A549 (cell line): Measurements from ENCODE around the gene SLC26A1. TPM values are rescaled to one million over a fixed set of nuclear protein-coding genes. Genes with fewer than 3 reads are reported as not detected.

Source experiments
- ATAC-seq, 2 experiments: fragments of 200-7000 bp in 1 of 2; fragments of >200 bp in 1 of 2; cut with Nextera tagmentation in 1 of 2; cut with Tn5 transposase in 1 of 2; 3 replicates each; pipeline versions ENCODE4 v1.8.0 to v1.9.1; 2018 to 2020; ENCODE audit warnings: mild to moderate bottlenecking in 1 of 2, moderate library complexity in 1 of 2
- CTCF ChIA-PET: fragments of 300-600 bp; sonication (Branson Sonifier 250); formaldehyde crosslinking; extraction: SDS; loops from one replicate; lab custom pipeline; 2021; ENCODE audit warnings: antibody characterized with exemption, inconsistent platforms; lab: Yijun Ruan, JAX
- POLR2A ChIA-PET: fragments of 350-600 bp; formaldehyde crosslinking; extraction: SDS; loops from one replicate; lab custom pipeline; 2021; ENCODE audit warnings: antibody characterized with exemption, inconsistent platforms; lab: Yijun Ruan, JAX
- DNase-seq, 2 experiments: peaks; one replicate each; pipeline versions ENCODE4 v3.0.0 to v3.0.0-alpha.2; 2011 to 2016; ENCODE audit warnings: low read depth in 1 of 2, low spot score in 1 of 2
- FAIRE-seq: peaks from 2 replicates; lab custom pipeline; 2011; peaks lifted over from hg19 to GRCh38; lab: Jason Lieb, UNC
- H3K27ac ChIP-seq, 2 experiments: fragments of >200 bp; sonication (Bioruptor Twin); formaldehyde crosslinking; 3 replicates each; pipeline ENCODE4 v1.5.1; 2016 to 2017
- H3K4me1 ChIP-seq: fragments of >200 bp; sonication (Bioruptor Twin); formaldehyde crosslinking; 3 replicates; pipeline ENCODE4 v1.6.1; 2016
- H3K4me2 ChIP-seq: fragments of >200 bp; sonication (Bioruptor Twin); formaldehyde crosslinking; 3 replicates; pipeline ENCODE4 v1.6.1; 2016
- H3K4me3 ChIP-seq: fragments of >200 bp; sonication (Bioruptor Twin); formaldehyde crosslinking; 3 replicates; pipeline ENCODE4 v1.5.1; 2016
- H3K9me3 ChIP-seq: fragments of >200 bp; sonication (Bioruptor Twin); formaldehyde crosslinking; 3 replicates; pipeline ENCODE4 v1.6.1; 2016
- BCL3 ChIP-seq: fragments of >200 bp; sonication (Bioruptor Twin); formaldehyde crosslinking; IDR thresholded peaks from 3 replicates; pipeline ENCODE4 v1.6.1; 2016
- BHLHE40 ChIP-seq: IDR thresholded peaks from 2 replicates; pipeline ENCODE4 v1.6.1; 2012; ENCODE audit warnings: low read depth, low read length, inconsistent platforms
- CBX8 ChIP-seq: fragments of 200-600 bp; sonication (generic); IDR thresholded peaks from 2 replicates; pipeline ENCODE4 v1.6.1; 2016
- CEBPB ChIP-seq, 2 experiments: fragments of >200 bp in 1 of 2; sonication (Bioruptor Twin) in 1 of 2; formaldehyde crosslinking in 1 of 2; IDR thresholded peaks; 2 replicates each; pipeline ENCODE4 v1.6.1; 2012 to 2016
- EHMT2 ChIP-seq: fragments of 200-600 bp; sonication (generic); IDR thresholded peaks from 2 replicates; pipeline ENCODE4 v1.6.1; 2016; ENCODE audit warnings: antibody characterized with exemption, low read depth, mild to moderate bottlenecking, moderate library complexity
- EP300 ChIP-seq, 2 experiments: fragments of >200 bp; sonication (Bioruptor Twin); formaldehyde crosslinking; IDR thresholded peaks; 2 replicates in 1 of 2; 3 replicates in 1 of 2; pipeline ENCODE4 v1.6.1; 2016 to 2017
- ESRRA ChIP-seq: fragments of 150-350 bp; IDR thresholded peaks from 2 replicates; pipeline ENCODE4 v1.6.1; 2014; ENCODE audit warnings: mild to moderate bottlenecking, low read length, borderline replicate concordance
- HOXA7 ChIP-seq: fragments of 250-450 bp; sonication (Bioruptor Pico); IDR thresholded peaks from 2 replicates; pipeline ENCODE4 v1.5.0; 2020; ENCODE audit warnings: mild to moderate bottlenecking, moderate library complexity
- JUNB ChIP-seq: fragments of >200 bp; sonication (Bioruptor Twin); formaldehyde crosslinking; IDR thresholded peaks from 2 replicates; pipeline ENCODE4 v1.6.1; 2016
- MAZ ChIP-seq: fragments of 150-350 bp; IDR thresholded peaks from 2 replicates; pipeline ENCODE4 v1.6.1; 2014; ENCODE audit warnings: antibody characterized with exemption, low read depth, low read length, borderline replicate concordance
- NFE2L2 ChIP-seq: fragments of 150-350 bp; conservative IDR thresholded peaks from 2 replicates; pipeline ENCODE4 v1.6.1; 2014; ENCODE audit warnings: low read length
- NPAS2 ChIP-seq: fragments of 250-450 bp; sonication (Bioruptor Pico); IDR thresholded peaks from 2 replicates; pipeline ENCODE4 v1.8.0; 2022; ENCODE audit warnings: mild to moderate bottlenecking, moderate library complexity, borderline replicate concordance
- NR3C1 ChIP-seq: fragments of >200 bp; sonication (Bioruptor Twin); formaldehyde crosslinking; IDR thresholded peaks from 3 replicates; pipeline ENCODE4 v1.6.1; 2017
- POLR2AphosphoS2 ChIP-seq: conservative IDR thresholded peaks from 2 replicates; pipeline ENCODE4 v1.6.1; 2012; ENCODE audit warnings: low read length, improper control_type of control experiment, inconsistent platforms
- RAD21 ChIP-seq, 2 experiments: fragments of >200 bp in 1 of 2; sonication (Bioruptor Twin) in 1 of 2; formaldehyde crosslinking in 1 of 2; IDR thresholded peaks in 1 of 2; conservative IDR thresholded peaks in 1 of 2; 2 replicates in 1 of 2; 3 replicates in 1 of 2; pipeline ENCODE4 v1.6.1; 2012 to 2018; ENCODE audit warnings: inconsistent platforms in 1 of 2
- RNF2 ChIP-seq: fragments of 200-600 bp; sonication (generic); IDR thresholded peaks from 2 replicates; pipeline ENCODE4 v1.6.1; 2016; ENCODE audit warnings: low read depth, mild to moderate bottlenecking, antibody characterized with exemption, moderate library complexity, borderline replicate concordance
- ZNF302 ChIP-seq: fragments of 250-450 bp; sonication (Bioruptor Pico); IDR thresholded peaks from 2 replicates; pipeline ENCODE4 v1.9.0; 2021; ENCODE audit warnings: inconsistent platforms, mild to moderate bottlenecking, moderate library complexity
- ZSCAN20 ChIP-seq: fragments of 250-450 bp; sonication (Bioruptor Pico); IDR thresholded peaks from 2 replicates; pipeline ENCODE4 v1.8.0; 2022; ENCODE audit warnings: mild to moderate bottlenecking, moderate library complexity
- WGBS: methylation state at CpG from one replicate; pipeline ENCODE4 v1.1.6; 2017; ENCODE audit errors: missing lambda C conversion rate; 5-methylcytosine and 5-hydroxymethylcytosine counted together
- polyA plus RNA-seq, 4 experiments: library from polyadenylated mRNA; depleted of rRNA in 3 of 4; stranded (reverse); fragments of >200 nt; fragmentation: RNase III in 1 of 4; extraction: RNeasy Plus Mini Kit Qiagen cat#74134 plus additional on column Dnase treatment in 1 of 4; gene quantifications; 2 replicates in 3 of 4; 3 replicates in 1 of 4; pipeline ENCODE4 v1.2.3, GENCODE V29; 2011 to 2017

SLC26A1 gene
- polyA plus RNA-seq, 2 of the 4 experiments (the other 2 are of a cell fraction): 0.23 to 0.61 TPM

GRCh38 chr4:1018147-1019020 is 25.2 kb upstream of the SLC26A1 start:
- POLR2A ChIA-PET: no interaction called here
- CTCF ChIA-PET: no interaction called here
- no peak for TF ChIP-seq CEBPB (IDR thresholded peaks at IDR 0.05)
- no peak for TF ChIP-seq CBX8
- no peak for TF ChIP-seq EHMT2
- TF ChIP-seq ZSCAN20 (CRISPR knock-in tag): no peak
- no peak for DNase-seq
- 95% methylated on average over 9 of the region's 29 CpGs for WGBS
- H3K27ac ChIP-seq: no peak overlapping the region
- H3K4me1 ChIP-seq: no peaks in the 10 kb centered on the region
- ATAC-seq: no peak
- H3K4me3 ChIP-seq: no peak overlapping the region
- no peaks in the 10 kb centered on the region for H3K9me3 ChIP-seq
- FAIRE-seq: no peak
- no peak overlapping the region for H3K4me2 ChIP-seq

GRCh38 chr4:1017706-1018105 is 24.5 kb upstream of the SLC26A1 start:
- Histone ChIP-seq H3K4me1 (no peaks in the 10 kb centered on the region), H3K4me3 (no peak overlapping the region), H3K27ac (no peak overlapping the region), H3K9me3 (no peaks in the 10 kb centered on the region), H3K4me2 (no peak overlapping the region)
- ChIA-PET POLR2A (no interaction called here), CTCF (no interaction called here)
- no peak for FAIRE-seq
- no peak for ATAC-seq
- DNase-seq: no peak
- 91% methylated on average over 11 of the region's 15 CpGs for WGBS
- TF ChIP-seq NR3C1 (no peak), CEBPB (IDR thresholded peaks at IDR 0.05) (no peak), ESRRA (no peak), HOXA7 (CRISPR knock-in tag) (no peak), BCL3 (no peak), POLR2AphosphoS2 (no peak), MAZ (no peak), EHMT2 (no peak), NFE2L2 (no peak), RNF2 (no peak), EP300 (IDR thresholded peaks at IDR 0.05) (no peak), JUNB (no peak)

GRCh38 chr4:1017211-1017610 is 24.0 kb upstream of the SLC26A1 start:
- FAIRE-seq (no peak), DNase-seq (no peak), ATAC-seq (no peak)
- CTCF ChIA-PET: no interaction called here
- no peak for TF ChIP-seq JUNB
- no peak for TF ChIP-seq RAD21 (conservative IDR thresholded peaks at IDR 0.05 in 1 of 2, IDR thresholded peaks at IDR 0.05 in 1 of 2)
- TF ChIP-seq BHLHE40: no peak
- no peak for TF ChIP-seq CEBPB (IDR thresholded peaks at IDR 0.05)
- 86% methylated on average over 9 of the region's 16 CpGs for WGBS
- H3K4me1 ChIP-seq: no peaks in the 10 kb centered on the region
- H3K27ac ChIP-seq: no peak overlapping the region
- no peaks in the 10 kb centered on the region for H3K9me3 ChIP-seq
- no peak overlapping the region for H3K4me3 ChIP-seq
- POLR2A ChIA-PET: no interaction called here
- no peak overlapping the region for H3K4me2 ChIP-seq

- Histone ChIP-seq H3K27ac (no peak overlapping the region), H3K4me3 (no peak overlapping the region), H3K9me3 (no peaks in the 10 kb centered on the region), H3K4me1 (peaks cover 3% of the 10 kb centered on the region; the same call in 2 of the 3 replicates), H3K4me2 (no peak overlapping the region)
- TF ChIP-seq ZNF302 (CRISPR knock-in tag) (no peak), NPAS2 (CRISPR knock-in tag) (no peak)
- no peak for DNase-seq
- no peak for FAIRE-seq
- no peak for ATAC-seq
- POLR2A ChIA-PET: no interaction called here
- CTCF ChIA-PET: no interaction called here
- WGBS: 100% methylated on average over 3 of the region's 10 CpGs
Measured at GRCh38 chr4:1015746-1016145, 22.5 kb upstream of the SLC26A1 start.
